HCT116 (cell line): ENCODE measurements around the gene SLC22A23. TPM values are rescaled to one million over a fixed set of nuclear protein-coding genes. Genes with fewer than 3 reads are reported as not detected.

Experiments used
- CBX3 ChIP-seq: IDR thresholded peaks from 2 replicates; pipeline ENCODE4 v1.6.1; 2012; ENCODE audit warnings: low read depth
- CEBPB ChIP-seq: IDR thresholded peaks from 2 replicates; pipeline ENCODE4 v1.6.1; 2012; ENCODE audit warnings: low read depth
- RAD21 ChIP-seq: IDR thresholded peaks from 2 replicates; pipeline ENCODE4 v1.6.1; 2012; ENCODE audit warnings: low read depth, mild to moderate bottlenecking
- SIN3A ChIP-seq: IDR thresholded peaks from 2 replicates; pipeline ENCODE4 v1.6.1; 2012; ENCODE audit warnings: low read depth
- SRF ChIP-seq: IDR thresholded peaks from 2 replicates; pipeline ENCODE4 v1.6.1; 2012; ENCODE audit warnings: low read depth
- TCF7L2 ChIP-seq: IDR thresholded peaks from 2 replicates; pipeline ENCODE4 v1.7.0; 2011; ENCODE audit warnings: borderline replicate concordance, inconsistent platforms; ENCODE audit not compliant: insufficient read depth, insufficient read length; ENCODE audit errors: extremely low read depth
- YY1 ChIP-seq: IDR thresholded peaks from 2 replicates; pipeline ENCODE4 v1.6.1; 2011; ENCODE audit warnings: low read length, low read depth, moderate library complexity, mild to moderate bottlenecking; ENCODE audit not compliant: insufficient replicate concordance; ENCODE audit errors: extremely low read depth
- ZFX ChIP-seq: fragments of 450-650 bp; IDR thresholded peaks from 2 replicates; pipeline ENCODE4 v1.6.1; 2017
- ZNF274 ChIP-seq: fragments of 200-500 bp; sonication (Bioruptor generic); IDR thresholded peaks from 2 replicates; pipeline ENCODE4 v1.6.1; 2014; ENCODE audit warnings: mild to moderate bottlenecking, low read depth, low read length, inconsistent platforms
- total RNA-seq: library from RNA; stranded (reverse); gene quantifications from one replicate; pipeline ENCODE4 v1.2.1, GENCODE V29; 2021; ENCODE audit not compliant: unreplicated experiment
- TF ChIP-seq, protein P1 (sequence below): IDR thresholded peaks from 2 replicates; pipeline ENCODE4 v1.6.1; 2012; ENCODE audit warnings: low read depth
- TF ChIP-seq, protein P2 (sequence below): IDR thresholded peaks from 2 replicates; pipeline ENCODE4 v1.6.1; 2011; ENCODE audit warnings: mild to moderate bottlenecking, low read length, moderate library complexity; ENCODE audit not compliant: insufficient replicate concordance; ENCODE audit errors: extremely low read depth
- TF ChIP-seq, protein P3 (sequence below): IDR thresholded peaks from 2 replicates; pipeline ENCODE4 v1.6.1; 2012
- TF ChIP-seq, protein P4 (sequence below): IDR thresholded peaks from 2 replicates; pipeline ENCODE4 v1.6.1; 2012

SLC22A23 gene
- total RNA-seq, 1 experiment from 2014 or later = 11.5 TPM

DNA sequence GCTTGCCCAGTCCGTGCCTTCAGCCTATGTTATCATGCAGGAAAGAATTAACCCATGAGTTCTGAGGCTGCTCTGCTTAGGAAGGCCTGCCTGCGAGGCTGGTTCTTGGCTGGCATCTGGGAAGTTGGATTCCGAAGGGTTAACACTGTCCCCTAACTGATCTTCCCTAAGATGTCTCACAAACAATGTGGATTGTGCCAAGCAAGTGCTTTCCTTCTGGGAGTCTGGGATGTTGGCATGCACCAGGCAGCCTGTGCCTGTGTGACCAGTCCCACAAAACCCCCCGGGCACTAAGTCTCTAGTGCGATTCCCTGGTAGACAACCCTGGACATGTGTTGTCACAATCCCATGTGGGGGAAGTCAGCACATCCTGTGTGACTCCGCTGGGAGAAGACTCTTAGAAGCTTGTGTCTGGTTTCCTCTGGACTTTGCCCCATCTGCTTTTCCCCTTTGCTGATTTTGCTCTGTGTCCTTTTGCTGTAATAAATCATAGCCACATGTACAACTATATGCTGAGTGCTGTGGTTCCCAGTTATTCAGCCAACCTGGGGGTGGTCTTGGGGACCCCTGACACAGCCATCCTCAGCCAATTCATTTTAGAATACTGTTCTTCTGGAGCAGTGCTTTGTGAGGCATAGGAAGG lies 83.8 kb downstream of the SLC22A23 start (continued):
- TF ChIP-seq, protein P1, sequence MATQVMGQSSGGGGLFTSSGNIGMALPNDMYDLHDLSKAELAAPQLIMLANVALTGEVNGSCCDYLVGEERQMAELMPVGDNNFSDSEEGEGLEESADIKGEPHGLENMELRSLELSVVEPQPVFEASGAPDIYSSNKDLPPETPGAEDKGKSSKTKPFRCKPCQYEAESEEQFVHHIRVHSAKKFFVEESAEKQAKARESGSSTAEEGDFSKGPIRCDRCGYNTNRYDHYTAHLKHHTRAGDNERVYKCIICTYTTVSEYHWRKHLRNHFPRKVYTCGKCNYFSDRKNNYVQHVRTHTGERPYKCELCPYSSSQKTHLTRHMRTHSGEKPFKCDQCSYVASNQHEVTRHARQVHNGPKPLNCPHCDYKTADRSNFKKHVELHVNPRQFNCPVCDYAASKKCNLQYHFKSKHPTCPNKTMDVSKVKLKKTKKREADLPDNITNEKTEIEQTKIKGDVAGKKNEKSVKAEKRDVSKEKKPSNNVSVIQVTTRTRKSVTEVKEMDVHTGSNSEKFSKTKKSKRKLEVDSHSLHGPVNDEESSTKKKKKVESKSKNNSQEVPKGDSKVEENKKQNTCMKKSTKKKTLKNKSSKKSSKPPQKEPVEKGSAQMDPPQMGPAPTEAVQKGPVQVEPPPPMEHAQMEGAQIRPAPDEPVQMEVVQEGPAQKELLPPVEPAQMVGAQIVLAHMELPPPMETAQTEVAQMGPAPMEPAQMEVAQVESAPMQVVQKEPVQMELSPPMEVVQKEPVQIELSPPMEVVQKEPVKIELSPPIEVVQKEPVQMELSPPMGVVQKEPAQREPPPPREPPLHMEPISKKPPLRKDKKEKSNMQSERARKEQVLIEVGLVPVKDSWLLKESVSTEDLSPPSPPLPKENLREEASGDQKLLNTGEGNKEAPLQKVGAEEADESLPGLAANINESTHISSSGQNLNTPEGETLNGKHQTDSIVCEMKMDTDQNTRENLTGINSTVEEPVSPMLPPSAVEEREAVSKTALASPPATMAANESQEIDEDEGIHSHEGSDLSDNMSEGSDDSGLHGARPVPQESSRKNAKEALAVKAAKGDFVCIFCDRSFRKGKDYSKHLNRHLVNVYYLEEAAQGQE = no peak
- no peak for TF ChIP-seq ZFX
- no peak for TF ChIP-seq YY1
- no peak for TF ChIP-seq CBX3
- TF ChIP-seq TCF7L2 = no peak
- TF ChIP-seq SIN3A = no peak
- TF ChIP-seq ZNF274 = no peak
- no peak for TF ChIP-seq CEBPB
- TF ChIP-seq, protein P2, sequence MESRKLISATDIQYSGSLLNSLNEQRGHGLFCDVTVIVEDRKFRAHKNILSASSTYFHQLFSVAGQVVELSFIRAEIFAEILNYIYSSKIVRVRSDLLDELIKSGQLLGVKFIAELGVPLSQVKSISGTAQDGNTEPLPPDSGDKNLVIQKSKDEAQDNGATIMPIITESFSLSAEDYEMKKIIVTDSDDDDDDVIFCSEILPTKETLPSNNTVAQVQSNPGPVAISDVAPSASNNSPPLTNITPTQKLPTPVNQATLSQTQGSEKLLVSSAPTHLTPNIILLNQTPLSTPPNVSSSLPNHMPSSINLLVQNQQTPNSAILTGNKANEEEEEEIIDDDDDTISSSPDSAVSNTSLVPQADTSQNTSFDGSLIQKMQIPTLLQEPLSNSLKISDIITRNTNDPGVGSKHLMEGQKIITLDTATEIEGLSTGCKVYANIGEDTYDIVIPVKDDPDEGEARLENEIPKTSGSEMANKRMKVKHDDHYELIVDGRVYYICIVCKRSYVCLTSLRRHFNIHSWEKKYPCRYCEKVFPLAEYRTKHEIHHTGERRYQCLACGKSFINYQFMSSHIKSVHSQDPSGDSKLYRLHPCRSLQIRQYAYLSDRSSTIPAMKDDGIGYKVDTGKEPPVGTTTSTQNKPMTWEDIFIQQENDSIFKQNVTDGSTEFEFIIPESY = no peak
- no peak for TF ChIP-seq SRF
- TF ChIP-seq, protein P3, sequence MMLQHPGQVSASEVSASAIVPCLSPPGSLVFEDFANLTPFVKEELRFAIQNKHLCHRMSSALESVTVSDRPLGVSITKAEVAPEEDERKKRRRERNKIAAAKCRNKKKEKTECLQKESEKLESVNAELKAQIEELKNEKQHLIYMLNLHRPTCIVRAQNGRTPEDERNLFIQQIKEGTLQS = no peak
- TF ChIP-seq, protein P4, sequence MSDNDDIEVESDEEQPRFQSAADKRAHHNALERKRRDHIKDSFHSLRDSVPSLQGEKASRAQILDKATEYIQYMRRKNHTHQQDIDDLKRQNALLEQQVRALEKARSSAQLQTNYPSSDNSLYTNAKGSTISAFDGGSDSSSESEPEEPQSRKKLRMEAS = no peak
- TF ChIP-seq RAD21 = no peak
